ENCODE results near the gene GBX2. TPM values are rescaled to one million over a fixed set of nuclear protein-coding genes. Genes with fewer than 3 reads are reported as not detected.
A peak's percentile ranks its signal among the peaks of the same experiment; 100 is the strongest.

The GBX2 gene
- total RNA-seq (not detected), polyA plus RNA-seq (not detected)
- long read RNA-seq, donor 1 = 0 reads
- long read RNA-seq, donor 2 = 0 reads

DNA sequence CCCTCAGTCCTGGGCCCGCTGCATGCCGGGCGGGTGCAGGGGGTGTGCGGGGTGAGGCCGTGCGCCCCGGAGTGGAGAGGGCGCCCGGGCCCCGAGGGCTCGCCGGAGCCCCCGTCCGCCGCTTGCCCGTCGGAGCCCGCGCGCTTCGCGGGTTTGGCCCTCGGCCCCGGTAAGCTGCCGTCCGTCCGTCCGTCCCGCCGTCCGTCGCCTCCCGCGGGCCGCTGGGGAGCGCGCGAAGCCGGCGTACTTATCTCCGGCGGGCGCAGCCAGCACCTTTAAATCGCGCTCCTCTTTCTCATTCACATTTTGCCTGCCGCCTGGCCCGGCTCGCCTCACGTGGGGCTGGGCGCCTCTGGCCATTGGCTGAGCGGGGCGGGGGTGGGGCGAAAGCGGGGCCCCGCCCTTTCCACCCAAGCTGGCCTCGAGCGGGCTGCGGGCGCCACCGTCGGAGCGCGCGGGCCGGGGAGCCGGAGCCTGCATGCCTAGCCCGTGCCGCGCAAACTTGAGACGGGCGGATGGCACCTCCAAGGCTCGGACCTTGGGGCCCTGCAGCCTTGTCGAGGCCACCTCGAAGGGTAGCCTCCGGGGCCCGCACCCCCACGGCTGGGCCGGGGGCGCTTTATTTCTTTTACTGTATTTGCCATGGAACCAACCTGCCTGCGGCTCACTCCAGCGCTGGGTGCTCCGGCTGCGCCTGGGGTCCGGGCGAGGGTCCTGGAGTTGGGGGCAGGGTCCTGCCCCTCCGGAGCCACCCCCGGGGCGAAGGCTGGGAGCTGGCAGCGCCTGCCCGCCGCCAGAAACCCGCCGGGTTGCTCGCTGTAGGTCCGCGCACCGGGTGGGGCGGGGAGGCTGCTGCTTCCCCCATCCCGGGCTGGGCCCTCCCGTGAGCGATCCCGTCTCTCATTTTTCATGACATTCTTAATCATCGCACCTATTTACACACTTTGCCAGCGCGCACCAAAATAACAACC is at the start of gene GBX2:
GBX2 (minus strand) TSS at position 277 of the 971 bp plus-strand sequence. CDS start 415 bp downstream, outside the sequence.
- intact Hi-C loops (cut with DNase I) = no loop called here
- peaks cover 3 to 100% (median 67%) of the 10 kb centered on the region in 3 donors for H3K27me3 ChIP-seq (ENCODE audit: insufficient read depth in 3 of 3, low read length in 2 of 3)
- TF ChIP-seq, protein P1, sequence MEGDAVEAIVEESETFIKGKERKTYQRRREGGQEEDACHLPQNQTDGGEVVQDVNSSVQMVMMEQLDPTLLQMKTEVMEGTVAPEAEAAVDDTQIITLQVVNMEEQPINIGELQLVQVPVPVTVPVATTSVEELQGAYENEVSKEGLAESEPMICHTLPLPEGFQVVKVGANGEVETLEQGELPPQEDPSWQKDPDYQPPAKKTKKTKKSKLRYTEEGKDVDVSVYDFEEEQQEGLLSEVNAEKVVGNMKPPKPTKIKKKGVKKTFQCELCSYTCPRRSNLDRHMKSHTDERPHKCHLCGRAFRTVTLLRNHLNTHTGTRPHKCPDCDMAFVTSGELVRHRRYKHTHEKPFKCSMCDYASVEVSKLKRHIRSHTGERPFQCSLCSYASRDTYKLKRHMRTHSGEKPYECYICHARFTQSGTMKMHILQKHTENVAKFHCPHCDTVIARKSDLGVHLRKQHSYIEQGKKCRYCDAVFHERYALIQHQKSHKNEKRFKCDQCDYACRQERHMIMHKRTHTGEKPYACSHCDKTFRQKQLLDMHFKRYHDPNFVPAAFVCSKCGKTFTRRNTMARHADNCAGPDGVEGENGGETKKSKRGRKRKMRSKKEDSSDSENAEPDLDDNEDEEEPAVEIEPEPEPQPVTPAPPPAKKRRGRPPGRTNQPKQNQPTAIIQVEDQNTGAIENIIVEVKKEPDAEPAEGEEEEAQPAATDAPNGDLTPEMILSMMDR (IDR thresholded peaks at IDR 0.05) = no peak
- H3K27ac ChIP-seq = no peak within 1 kb of the TSS
- no peaks in the 10 kb centered on the region for H3K9me3 ChIP-seq
- peak in 1 of 2 donors; percentile 69 for DNase-seq
- 2 to 3% (median 3%) methylated on average over 70 to 105 of the region's 105 CpGs for WGBS, 3 donors
- peak; percentile 60 to 86 (median 78) for ATAC-seq
- peaks cover 24% of the 10 kb centered on the region for H3K4me1 ChIP-seq
- H3K4me3 ChIP-seq = peak within 1 kb of the TSS; percentile 62
- no peaks in the 10 kb centered on the region for H3K36me3 ChIP-seq (ENCODE audit: insufficient read depth in 1 of 2, low read depth in 1 of 2)

DNA sequence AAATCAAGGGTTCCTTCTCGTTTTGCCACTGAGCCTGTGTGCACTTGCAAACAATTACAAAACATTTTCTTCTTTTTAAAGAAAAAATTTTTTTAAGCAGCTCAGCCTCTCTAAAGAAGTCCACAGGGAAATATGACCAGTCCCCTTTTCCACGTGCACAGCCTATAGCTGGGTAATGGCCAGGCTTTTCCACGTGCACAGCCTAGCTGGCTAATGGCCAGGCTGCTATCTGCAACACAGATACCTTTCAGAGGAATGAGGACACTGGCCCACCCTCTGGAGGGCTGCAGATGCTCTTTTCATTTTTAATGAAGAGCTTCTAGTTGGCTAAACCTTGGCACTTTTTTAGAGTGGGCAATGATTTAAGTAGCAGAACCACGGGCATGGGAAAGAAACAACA is 49.7 kb upstream of the GBX2 start:
- no peaks in the 10 kb centered on the region for H3K27me3 ChIP-seq (ENCODE audit: insufficient read depth in 3 of 3, low read length in 2 of 3)
- ATAC-seq = no peak
- TF ChIP-seq, protein P1 (IDR thresholded peaks at IDR 0.05) = no peak
- H3K36me3 ChIP-seq (ENCODE audit: insufficient read depth in 1 of 2, low read depth in 1 of 2) = no peaks in the 10 kb centered on the region
- intact Hi-C loops (cut with DNase I) = no loop called here
- no peak overlapping the region for H3K27ac ChIP-seq
- no peaks in the 10 kb centered on the region for H3K4me1 ChIP-seq
- WGBS, 3 donors = 40 to 48% (median 43%) methylated on average over 4 of the region's 4 CpGs
- DNase-seq = no peak
- no peaks in the 10 kb centered on the region for H3K9me3 ChIP-seq
- no peak overlapping the region for H3K4me3 ChIP-seq

DNA sequence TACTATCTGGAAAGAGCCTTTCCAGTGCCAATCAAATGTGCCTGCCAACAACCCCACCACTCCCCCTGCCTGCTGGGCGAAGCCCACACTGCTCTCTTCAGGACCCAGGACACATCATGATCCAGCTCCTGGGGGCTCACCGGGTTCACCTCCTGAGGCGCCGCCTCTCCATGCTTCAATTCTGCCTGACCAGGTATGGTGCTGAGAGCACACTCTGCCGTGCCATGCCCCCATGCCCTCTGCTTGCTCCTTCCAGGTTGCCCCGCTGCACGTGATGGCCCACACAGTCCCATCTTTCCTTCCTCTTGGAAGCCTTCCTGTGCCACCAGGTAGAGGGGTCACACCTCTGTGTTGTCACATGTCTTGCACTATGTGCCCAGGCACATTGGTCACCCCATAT is 48.5 kb upstream of the GBX2 start:
- TF ChIP-seq, protein P1 (IDR thresholded peaks at IDR 0.05) = no peak
- no peak for DNase-seq
- no peaks in the 10 kb centered on the region for H3K9me3 ChIP-seq
- no peaks in the 10 kb centered on the region for H3K27me3 ChIP-seq (ENCODE audit: insufficient read depth in 3 of 3, low read length in 2 of 3)
- H3K4me1 ChIP-seq = no peaks in the 10 kb centered on the region
- WGBS, 3 donors = 88 to 97% (median 90%) methylated on average over 7 of the region's 7 CpGs
- H3K27ac ChIP-seq = no peak overlapping the region
- ATAC-seq = no peak
- intact Hi-C loops (cut with DNase I) = no loop called here
- no peaks in the 10 kb centered on the region for H3K36me3 ChIP-seq (ENCODE audit: insufficient read depth in 1 of 2, low read depth in 1 of 2)
- H3K4me3 ChIP-seq = no peak overlapping the region

DNA sequence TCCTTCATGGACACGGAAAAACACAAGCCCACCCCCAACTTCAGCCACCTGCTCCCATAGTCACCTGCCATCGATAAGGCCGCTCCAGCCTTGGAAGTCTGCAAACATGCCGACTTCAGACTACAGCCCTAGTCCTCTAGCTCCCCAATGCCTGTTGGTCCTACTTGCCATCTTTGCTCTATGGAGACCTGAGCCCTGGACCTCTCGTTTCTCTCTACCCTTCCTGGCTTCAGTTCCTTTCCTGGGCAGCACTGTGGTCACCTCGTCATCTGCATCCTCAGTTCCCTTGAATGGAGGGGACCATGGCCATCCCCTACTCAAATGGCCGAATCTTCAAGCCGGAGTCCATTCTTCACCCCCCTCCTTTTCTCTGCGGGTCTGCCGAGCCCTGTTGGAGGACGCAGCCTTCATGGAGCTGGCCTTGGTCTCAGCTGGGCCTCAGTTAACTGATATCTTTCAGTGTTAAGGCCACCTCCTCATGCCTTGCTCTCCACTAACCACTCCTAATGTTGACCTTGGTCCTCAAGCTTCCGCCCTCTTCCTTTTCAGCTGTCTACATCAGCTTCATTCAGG is 47.7 kb upstream of the GBX2 start:
- WGBS, 3 donors = 95% methylated on average over 12 of the region's 12 CpGs
- no peak for ATAC-seq
- no peak overlapping the region for H3K4me3 ChIP-seq
- H3K9me3 ChIP-seq = no peaks in the 10 kb centered on the region
- no peak overlapping the region for H3K27ac ChIP-seq
- intact Hi-C loops (cut with DNase I) = no loop called here
- TF ChIP-seq, protein P1 (IDR thresholded peaks at IDR 0.05) = no peak
- peaks cover under 1% of the 10 kb centered on the region for H3K4me1 ChIP-seq
- H3K27me3 ChIP-seq (ENCODE audit: insufficient read depth in 3 of 3, low read length in 2 of 3) = no peaks in the 10 kb centered on the region
- H3K36me3 ChIP-seq (ENCODE audit: insufficient read depth in 1 of 2, low read depth in 1 of 2) = no peaks in the 10 kb centered on the region
- DNase-seq = no peak
